ENCODE measurements around the gene SORBS2.
"Not testable (repeated sequence)": the region's sequence is repeated elsewhere in the genome, so short reads cannot be mapped to it uniquely, and the experiment has no call there.

Gene SORBS2

DNA sequence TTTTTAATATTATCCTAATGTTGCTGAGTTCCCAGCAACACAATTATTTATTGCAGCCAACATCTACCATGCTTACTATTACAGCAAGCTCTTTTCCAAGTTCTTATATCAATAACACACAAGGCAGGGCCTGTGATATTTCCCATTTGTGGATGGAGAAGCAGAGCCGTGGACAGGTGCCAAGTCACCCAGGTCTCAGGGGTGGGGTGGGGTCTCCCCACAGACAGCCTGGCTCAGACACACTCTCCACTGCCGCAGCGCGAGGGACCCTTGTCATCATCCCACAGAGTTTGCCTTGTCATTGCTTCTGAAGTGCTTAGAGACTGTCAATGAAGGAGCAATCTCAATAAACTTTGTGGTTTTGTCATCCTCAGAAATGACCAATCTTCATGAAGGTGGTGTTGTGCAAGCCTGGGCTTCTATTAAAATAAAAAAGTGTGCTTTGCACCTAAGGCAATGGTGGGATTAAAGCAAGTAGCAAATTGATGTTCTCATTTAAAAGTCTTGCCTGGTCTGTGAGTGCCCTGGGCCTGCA, 76.1 kb downstream of the SORBS2 start:
- DNase-seq, result no peak

DNA sequence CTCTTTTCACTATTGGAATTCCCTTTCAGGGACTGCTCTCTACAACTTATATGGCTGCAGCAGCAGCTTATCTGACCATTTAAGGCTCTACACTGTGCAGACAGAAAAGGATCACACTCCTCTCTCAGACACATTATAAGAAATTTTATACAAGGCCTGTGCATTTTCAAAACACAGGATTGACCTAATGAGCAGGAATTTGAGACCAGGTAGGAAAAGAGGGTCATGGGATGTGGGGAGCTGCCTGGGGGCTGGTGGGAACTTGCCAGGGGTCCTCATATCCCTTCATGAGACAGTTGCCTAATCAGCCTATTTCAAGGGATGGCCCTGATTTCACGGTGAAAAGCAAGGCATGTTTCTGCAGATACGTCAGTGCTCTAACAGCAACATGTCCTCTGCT, 77.1 kb downstream of the SORBS2 start:
- DNase-seq, result no peak

DNA sequence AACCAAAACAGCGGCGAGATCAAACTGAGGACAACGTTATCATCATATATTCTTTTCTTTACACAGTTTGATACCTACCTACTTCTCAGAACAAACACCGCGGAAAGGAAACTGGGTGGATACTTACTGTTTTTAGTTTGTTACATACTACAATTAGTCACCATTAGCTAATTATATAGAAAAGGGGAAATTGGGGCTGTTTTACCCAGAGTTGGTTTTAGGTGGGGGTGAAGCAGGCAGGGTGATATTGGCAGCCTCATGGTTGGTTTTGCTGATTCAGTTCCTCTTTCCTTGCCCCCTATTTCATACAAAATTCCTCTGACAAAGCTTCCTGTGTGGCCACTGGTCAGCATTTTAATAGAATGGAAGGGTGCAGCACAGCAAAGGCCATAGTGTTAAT, 77.8 kb downstream of the SORBS2 start:
- no peak for DNase-seq

DNA sequence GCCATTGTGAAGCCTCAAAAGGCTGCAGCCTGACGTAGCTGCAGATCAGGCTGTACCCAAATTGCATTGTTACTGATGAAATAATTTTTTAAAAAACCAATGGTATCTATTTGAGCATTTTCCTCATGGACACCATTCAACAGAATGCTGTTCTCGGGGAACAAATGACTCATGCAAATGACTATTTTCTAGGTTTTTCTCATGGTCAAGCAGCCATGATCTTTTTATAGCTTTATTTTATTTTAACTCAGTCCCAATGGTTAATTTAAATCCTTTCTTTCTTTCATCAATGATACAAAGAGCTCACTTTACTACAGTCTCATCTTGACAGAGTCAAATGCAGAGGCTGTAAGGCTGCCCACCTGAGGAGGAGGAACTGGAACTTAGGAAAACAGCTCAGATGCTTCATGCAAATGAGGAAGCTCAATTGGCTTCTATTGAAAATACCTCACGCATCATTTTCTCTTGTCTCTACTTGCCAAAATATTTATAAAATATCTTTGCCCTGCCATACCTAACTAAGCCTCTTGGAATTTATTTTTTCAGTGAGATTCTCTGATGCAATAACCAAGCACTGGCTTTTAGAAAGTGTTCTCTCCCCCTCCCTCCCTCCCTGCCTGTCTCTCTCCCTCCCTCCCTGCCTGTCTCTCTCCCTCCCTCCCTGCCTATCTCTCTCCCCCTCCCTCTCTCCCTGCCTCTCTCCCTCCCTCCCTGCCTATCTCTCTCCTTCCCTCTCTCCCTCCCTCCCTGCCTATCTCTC, 81.0 kb downstream of the SORBS2 start:
- no peak for DNase-seq

DNA sequence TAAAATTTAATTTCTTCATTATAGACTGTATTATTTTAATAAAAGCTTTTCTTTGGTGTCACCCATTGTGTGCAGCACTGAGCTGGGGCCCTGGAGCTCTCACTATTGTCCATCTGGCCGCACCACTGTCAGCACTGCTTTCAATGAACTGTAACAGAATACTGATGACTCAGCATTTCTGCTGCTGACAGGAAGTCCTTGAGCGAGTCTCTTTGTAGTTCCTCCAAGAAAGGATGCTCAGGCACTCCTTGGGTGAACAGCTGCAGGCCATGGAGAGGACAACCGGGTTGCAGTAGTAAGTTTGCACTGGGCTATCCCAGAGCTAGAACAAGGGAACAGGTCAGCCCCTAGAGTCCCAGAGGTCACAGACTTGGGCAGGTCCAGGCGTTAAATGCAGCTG, 81.6 kb downstream of the SORBS2 start:
- DNase-seq, result no peak

DNA sequence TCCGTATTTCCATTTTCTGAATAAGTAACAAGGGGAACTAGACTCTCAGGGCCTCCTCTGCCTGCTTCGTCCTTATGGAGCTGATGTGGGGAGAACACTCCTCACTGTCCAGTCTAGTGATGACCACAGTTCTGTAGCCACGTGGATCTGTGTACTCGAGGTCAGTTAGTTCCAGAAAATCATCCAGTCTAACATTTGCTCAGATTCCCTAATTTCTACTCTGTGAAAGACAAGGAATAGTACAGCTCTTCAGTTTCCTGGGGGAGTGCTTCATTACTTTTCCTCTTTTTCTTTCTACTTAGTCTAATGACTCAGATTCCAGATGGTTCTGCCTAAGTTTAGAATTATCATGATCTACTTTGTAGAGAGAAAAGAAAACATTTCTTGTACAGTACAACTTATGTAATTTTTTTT, 82.6 kb downstream of the SORBS2 start:
- DNase-seq, result no peak

DNA sequence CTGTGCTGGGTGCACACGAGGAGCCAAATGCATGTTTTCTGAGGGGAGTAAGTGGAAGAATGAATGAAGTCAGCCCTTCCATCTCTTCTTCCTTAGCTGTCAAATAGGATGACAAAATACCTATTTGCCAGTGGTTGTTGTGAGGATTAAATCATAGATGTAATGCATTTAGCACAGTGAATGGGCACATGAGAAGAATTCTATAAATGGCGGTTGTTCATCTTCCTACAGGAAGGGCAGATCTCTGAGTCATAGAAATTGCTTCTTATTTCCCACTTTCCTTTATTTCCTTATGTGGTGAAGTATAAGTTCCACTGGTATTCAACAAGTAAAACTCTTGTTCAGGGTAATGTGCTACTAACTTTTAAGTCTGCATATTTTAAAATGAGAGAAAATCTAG, 83.1 kb downstream of the SORBS2 start:
- no peak for DNase-seq

DNA sequence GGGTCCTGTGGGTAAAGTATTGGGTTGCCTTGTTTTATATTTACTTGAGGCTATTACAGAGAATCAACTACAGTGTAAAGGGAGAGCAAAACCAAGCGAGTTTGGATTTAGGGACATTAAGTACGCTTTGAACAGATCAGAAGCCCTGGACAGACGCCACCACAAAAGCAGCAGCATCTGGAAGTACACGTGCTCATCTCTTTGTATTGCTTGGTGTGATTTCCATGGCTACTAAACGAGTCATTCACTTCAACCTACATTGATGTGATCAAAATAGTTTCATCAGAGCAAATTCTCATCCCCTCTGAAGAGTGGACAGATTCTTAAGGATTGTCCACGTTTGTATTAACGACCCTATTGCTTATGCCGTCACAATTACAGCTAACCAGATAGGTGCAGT, 85.1 kb downstream of the SORBS2 start:
- DNase-seq, result no peak

DNA sequence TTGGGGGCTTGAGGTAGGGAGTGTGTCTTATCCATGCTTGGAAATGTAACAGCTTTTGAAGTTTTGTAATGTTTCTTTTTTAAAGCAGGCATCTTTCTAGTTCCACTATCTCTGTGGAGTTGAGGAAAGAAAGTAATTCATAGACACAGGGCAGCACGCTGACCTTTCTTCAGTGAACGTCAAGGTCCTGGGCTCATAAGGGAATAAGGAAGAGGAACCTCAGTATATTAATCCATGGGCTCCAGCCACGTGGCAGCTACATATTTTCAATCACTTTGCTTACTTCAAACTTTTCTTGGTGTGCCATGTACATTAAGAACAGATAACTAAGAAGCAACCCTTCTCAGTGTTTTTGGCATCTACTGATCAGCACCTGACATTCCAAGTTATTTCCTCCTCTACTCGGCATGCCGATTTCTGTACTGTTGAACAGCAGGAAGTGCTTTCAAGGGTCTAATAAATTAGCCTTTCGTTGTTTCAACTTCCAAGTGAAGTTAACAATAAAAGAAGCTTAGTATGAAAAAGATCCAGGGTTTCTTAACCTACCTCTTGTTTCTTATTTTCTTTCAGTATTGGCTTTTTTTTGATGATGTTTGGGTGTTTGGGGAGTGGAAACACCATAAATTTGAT, 88.2 kb downstream of the SORBS2 start:
- DNase-seq, result no peak

DNA sequence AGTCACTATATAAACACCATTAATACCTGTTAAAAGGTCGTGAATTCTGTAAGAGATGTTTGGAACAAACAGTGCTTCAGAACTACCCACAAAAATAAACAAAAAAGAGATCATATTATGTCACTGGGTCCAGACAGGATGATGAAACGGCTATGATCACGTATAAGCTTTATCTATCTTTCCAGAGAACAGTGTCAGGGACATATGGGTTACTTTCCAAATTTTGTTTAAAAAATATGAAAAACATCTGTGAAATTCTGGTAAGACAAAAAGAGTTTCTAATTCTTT, 90.0 kb downstream of the SORBS2 start:
- DNase-seq, result no peak

DNA sequence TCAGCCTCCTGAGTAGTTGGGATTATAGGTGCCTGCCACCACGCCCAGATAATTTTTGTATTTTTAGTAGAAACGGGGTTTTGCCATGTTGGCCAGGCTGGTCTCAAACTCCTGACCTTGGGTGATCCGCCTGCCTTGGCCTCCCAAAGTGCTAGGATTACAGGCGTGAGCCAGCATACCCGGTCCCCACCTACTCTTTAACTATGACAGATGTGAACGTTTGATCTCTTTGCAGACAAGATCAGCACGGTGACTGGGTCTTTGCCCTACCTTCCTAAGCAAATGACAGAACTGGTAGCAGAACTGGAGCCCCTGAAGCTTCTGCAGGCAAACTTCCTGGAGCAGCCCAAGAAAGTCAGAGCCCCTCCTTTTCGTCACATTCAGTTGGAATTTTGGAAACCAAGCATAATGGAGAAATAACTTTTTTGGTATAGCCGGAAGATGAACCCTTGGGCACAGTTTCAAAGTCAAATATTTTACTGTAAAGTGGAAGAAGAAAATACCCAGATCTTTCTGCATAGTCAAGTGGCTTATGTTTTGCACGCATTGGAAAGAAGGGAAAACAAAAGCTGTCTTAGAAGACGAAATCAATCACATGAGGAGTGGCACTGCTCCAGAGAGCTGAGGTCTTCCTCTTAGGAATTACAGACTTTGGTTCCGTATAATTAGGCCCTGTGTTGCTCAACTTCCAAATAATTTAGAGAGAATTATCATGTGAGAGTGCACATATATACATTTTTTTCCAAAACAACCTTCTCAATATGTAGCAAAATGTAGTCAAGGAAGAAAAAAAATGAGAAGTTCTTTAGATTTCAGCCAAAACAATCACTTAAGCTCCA, 90.6 kb downstream of the SORBS2 start:
- no peak for DNase-seq

DNA sequence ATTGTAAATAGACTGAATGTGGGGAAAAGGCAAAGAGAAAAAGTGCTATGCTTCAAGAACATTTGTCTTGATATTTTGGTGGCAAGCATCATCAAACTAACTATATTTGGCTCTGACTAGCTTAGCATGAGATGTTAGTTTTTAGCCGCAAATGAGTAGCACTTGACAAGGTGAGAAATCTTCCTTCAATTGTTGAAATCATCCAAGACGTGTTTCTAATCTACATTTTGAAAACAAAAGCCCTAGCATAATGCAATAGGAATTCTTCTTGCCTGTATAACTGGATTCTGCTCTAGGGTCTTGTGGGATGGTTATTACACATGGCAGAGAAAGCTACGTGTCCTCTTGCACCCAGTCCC, 92.5 kb downstream of the SORBS2 start:
- no peak for DNase-seq

DNA sequence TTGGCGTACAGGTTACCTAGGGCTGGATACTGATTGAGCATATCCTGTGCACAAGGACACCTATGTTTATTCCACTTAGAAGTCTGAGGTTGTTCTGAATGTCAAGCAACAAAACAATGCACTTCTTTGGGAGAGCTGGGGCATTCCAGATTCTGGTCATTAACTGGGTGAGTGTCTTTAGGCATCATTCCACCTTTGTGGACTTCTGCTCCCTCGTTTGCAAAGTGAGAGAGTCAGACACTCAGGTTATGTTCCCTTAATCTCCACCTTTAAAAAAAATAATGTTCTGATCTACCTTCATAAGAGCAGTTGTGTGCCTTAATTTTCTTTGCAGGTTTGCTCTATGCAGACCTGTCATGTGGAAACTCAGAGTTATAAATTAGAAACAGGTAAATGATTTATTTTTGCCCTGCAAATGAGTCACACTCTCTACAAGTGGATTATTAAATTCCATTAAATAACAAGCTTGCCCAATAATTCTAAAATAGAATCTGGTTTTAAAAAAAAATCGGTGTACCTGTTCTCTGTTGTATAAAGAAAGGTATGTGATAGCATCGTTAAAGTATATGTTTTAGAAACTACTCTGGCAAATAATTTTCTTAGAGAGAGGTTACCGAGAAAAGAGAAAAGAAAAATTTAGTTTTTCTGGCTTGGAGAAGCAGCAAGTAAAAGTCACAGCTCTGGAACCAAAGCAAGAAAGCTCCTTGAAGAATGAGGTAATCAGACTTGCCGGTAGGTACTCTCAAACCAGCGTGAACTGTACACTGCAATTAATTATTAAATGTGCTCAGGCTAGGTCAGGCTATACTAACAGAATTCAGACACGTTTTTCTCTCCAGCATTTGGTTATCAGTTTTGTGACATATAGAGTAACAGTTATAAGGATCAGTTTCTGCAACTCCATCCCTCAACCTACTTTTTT, 93.2 kb downstream of the SORBS2 start:
- DNase-seq, result no peak

DNA sequence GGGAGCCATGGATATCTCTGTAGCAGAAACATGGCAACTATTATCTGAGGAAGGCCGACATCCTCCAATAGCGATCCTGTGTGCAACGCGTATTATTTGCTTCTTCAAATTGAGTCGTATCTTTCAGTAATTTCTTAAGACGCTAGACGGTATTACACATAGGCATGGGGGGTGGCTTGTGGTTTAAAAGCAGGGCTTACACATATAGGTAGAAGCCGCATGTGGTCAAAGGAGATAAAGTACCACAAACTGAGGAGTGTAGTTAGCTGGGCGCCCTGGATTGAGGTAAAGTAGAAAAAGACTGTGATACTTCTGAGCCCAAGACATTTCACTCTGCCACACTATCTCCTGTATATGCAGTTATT, 94.6 kb downstream of the SORBS2 start:
- DNase-seq, result no peak

DNA sequence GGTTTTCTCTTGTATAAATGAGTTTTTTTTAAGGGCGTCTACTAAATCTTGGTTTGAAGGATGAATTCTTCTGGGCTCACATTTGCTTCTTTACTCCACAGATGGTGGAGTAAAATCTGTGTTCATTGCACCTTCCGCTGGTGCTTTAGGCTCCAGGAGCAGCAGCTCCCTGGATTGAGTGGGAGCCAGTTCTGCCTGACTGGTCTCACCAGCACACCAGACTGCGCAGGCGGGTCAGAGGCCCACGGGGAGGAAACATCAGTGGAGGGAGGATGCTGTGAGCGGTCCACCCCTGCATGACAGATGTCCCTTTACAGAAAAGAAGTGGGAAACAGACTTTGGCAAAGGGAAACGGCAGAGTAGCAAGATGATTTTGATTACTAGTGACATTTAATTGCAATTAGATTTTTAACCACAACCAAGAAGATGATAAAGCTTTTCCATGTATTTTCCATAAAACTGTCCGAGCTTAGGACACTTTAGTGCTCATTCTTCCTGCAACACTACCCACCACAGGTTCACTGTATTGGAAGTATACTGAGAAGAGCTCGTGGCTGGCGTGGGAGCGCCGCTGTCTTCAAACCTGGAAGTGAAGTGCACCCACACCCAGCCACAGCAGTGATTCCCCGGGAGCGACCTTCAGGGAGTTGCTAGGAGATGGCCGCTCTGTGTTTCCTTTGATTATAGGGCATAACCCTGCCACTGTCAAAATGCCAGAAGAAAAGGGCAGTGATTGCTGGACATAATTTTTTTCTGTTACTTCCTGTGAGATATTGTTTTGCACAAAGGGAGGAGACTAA, 95.2 kb downstream of the SORBS2 start:
- no peak for DNase-seq

DNA sequence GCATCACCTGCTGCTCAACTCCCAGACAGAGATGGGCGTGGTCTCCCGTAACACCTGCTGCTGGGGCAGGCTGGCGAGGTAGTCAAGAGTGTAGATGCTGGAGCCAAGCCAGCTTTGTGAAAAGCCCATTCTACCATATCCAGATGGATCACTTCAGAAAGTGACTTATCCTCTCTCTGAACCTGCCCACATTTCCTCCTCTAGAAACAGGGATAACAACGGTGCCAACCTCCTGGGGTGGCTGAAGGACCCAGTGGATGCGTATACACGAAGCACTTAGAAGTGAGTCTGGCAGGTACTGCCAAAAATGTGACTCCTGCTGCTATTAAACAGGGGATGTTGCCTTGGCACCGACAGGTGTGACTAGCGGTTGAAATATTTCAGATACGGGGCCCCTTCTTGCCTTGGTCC, 95.8 kb downstream of the SORBS2 start:
- DNase-seq, result no peak

DNA sequence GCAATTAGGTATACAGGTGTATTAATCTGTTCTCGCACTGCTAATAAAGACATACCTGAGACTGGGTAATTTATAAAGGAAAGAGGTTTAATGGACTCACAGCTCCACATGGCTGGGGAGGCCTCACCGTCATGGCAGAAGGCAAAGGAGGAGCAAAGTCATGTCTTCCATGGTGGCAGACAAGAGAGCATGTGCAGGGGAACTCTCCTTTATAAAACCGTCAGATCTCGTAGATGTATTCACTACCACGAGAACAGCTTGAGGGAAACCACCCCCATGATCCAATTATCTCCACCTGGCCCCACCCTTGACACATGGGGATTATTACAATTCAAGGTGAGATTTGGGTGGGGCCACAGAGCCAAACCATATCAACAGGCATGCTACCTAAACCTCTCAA, 97.5 kb downstream of the SORBS2 start:
- not testable (repeated sequence) for DNase-seq

DNA sequence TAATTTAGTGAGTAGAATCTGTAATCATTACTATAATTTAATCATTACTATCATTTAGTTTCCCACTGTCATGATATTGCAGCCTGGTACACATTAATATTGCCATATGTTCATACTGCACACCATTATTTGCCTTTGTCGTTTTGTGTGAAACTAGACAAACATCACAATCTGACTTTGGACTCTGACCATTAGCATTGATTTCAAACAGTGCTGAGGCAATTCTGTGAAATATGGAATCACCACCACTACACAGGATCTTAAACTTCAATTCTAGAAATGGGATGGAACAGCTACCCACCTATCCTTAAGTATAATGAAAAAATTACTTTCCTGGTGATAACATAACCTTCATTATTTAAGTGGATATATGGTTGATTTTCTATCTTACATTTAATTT, 98.3 kb downstream of the SORBS2 start:
- no peak for DNase-seq

DNA sequence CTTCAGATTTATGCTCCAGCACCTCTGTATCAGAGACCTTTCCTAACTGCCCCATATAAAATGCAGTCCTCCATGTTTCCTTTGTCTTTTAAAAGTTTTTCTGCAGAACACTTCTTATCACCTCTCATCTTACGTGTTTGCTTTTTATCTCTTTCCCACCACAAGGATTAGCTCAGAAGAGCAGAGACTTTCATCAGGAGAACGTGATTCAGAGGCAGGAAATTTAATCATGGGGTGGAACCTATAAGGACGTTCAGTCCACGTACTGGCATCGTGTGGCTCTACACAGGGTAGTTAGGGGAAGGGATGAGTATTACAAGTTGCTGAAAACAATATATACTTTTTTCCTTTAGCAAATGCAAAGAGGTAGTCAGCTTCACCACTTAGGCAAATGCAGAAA, 98.7 kb downstream of the SORBS2 start:
- no peak for DNase-seq

DNA sequence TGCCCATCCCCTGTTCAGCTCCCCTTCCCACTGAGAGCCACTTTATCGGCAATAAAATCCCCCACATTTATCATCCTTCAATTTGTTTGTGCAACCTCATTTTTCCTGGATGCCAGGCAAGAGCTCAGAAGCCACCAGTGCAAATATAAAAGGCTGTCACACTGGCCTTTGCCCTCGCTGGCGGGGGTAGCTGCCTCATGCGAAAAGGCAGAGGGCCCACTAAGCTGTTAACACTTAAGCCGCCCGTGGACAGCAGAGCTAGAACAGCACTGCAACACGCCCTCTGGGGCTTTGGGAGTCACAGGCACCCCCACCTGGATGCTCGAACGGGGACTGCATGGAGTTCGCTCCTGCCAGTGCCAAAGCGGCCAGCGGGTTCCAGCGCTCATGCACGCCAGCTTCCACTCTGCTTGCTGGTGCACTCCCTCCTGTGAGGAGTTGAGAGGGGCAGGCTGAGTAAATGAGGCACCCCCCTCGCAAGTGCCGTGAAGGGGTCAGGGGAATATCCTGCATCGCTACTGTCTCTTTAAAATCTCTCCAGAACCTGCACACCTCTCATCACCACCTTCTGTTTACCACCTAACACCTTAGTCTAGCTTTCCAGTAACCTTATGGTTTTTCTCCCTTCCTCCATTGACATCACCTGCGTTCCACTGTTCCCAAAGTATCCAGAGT, 99.5 kb downstream of the SORBS2 start:
- no peak for DNase-seq

DNA sequence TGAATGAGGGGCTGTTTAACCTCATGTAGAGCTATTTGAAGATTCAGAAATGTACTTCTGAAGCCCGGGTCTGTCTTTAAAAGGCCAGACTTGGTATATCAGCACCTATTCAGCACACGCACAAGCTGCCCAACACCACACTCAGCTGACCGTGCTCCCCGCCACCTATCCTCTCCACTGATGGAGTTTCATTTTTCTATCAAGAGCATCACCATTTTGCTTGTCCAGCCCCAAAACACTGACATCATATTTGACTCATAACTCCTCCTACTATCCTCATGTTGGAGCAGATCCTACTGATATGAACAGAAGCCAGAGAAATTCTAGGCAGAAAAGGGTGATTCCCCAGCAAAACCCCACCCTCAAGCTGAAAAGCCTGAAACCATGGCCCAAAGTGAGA, 100.3 kb downstream of the SORBS2 start:
- DNase-seq, result no peak

Data from activated naive CD4-positive, alpha-beta T cell treated with Interleukin-2 at 50 U/mL for 16 hours (primary cell).